GM21360 (cell line): ENCODE results near the gene WRAP53.
"Not testable (repeated sequence)": the region's sequence is repeated elsewhere in the genome, so short reads cannot be mapped to it uniquely, and the experiment has no call there.

Source experiments
- ATAC-seq: cut with Tn5 transposase; IDR thresholded peaks from one replicate; pipeline ENCODE4 v1.9.1; 2021; ENCODE audit warnings: mild to moderate bottlenecking, moderate library complexity; ENCODE audit not compliant: unreplicated experiment

Gene WRAP53

GRCh38 chr17:7687908-7688807 lies at the start of gene WRAP53:
Gene WRAP53 (plus strand): TSS chr17:7688477. CDS start chr17:7688649, 172 bp downstream.
- peak; percentile 52 for ATAC-seq

- ATAC-seq, result no peak
These were observed 47.5 kb upstream of the WRAP53 start for GRCh38 chr17:7640783-7641182.

- ATAC-seq, result not testable (repeated sequence)
These were observed 46.6 kb upstream of the WRAP53 start for GRCh38 chr17:7641635-7642034.

- ATAC-seq, result no peak
These were observed 43.5 kb upstream of the WRAP53 start for GRCh38 chr17:7644775-7645174.

DNA sequence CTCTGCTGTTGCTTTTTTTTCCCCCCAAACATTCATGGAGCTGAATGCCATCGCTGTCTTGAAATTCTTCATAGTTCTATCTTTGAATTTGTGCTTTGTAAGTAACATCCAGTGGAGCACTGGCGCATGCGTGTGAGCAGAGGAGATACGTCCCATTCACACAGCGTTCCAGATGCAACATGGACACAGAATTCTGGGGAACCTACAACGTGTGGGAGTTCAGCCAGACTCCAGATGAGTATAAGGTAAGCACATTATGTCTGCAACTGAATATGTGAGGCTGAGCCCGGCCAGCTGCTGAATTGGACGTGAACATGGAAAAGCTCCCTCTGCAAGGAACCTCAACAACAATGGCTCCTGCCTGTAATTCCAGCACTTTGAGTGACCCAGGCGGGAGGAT lies 41.8 kb upstream of the WRAP53 start:
- ATAC-seq, result no peak

DNA sequence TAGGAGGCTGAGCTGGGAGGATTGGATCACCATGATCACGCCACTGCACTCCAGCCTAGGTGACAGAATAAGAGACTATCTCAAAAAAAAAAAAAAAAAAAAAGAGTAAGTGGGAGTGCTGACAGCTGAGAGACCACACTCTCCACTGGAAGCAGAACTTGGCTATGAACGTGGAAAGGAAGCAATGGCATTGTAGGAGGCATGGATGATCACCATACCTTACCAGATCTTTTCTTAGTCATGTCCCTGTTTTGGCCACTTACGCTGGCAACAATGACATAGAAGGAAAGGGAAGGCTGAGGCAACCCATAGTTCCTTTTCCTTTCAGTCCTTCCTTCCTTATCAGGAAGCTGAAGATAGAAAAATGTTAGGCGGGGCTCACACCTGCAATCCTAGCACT lies 41.3 kb upstream of the WRAP53 start:
- no peak for ATAC-seq

DNA sequence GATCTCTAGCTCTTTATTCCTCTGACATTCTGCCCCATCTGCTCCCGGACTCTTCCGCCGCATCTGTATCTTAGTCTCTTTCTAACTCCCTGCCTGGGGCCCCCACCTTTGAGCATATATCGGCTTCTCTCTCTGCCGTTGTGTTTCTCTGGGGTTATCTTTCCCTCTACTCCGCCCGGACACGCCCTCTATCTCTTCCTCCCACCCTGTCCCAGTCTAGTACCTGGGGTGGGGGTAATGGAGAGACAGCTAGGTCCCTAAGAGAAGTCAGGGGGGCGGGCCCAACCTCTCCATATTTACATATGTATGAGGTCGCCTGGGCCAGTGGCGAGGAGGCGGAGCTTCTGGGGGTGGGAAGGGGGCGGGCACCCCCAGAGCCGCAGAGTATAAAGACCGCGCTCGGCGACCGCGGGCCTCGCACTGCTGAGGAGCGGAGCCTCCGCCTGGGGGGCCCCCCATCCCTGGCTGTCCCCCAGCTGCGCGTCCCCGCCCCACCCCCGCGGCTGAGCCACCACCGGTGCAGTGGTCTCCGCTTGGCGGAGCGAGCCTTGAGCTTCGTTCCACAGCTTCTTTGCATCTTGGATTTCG lies 37.7 kb upstream of the WRAP53 start, which contains the start of gene ATP1B2:
TSS of gene ATP1B2 (plus strand) at position 418 of the 588 bp plus-strand sequence. CDS start 593 bp downstream, outside the sequence.
- no peak for ATAC-seq

GRCh38 chr17:7651097-7651664 lies 37.1 kb upstream of the WRAP53 start:
- no peak for ATAC-seq

- ATAC-seq, result no peak
These were observed 36.5 kb upstream of the WRAP53 start for GRCh38 chr17:7651665-7652387.

- no peak for ATAC-seq
These were observed 35.6 kb upstream of the WRAP53 start for GRCh38 chr17:7652388-7653356.

DNA sequence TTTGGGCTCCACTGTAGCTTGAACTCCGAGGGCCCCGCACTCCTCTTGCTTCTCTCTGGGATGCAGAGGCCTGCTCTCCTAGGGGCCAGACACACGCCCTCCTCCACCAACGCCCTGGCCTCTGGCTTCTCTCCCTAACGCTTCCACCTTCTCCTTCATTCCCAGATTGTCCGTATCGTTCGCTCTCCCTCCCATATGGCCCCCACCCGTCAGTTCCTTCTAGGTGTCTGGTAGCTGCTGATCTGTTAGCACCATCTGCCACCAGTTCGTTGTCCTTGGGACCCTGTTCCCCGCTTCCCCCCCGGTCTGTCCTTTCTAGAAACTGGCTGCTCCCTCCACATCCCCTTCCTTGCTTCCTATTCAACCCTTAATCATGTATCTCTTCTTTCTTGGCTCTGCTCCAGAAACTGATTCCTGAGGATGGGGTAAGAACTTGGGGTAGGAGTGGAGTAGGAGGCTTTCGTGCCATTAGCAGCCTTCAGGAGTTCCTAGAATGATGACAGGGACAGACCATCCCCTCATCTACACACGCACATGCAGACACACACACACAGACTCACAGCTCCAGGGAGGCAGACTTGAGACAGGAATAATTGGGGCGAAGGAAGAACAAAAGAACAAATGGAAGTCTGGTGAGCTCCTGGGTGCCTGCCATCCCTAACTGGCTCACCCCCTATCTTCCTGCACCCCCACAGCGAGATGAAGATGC lies 33.3 kb upstream of the WRAP53 start:
- ATAC-seq, result no peak

DNA sequence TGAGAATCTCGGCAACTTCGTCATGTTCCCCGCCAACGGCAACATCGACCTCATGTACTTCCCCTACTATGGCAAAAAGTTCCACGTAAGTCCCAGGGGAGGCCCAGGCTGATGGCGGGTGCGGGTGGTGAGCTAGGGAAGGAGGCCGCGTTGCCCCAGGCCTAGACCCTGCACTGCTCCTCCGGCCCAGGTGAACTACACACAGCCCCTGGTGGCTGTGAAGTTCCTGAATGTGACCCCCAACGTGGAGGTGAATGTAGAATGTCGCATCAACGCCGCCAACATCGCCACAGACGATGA lies 32.8 kb upstream of the WRAP53 start:
- no peak for ATAC-seq

GRCh38 chr17:7656958-7657609 lies 31.2 kb upstream of the WRAP53 start:
- ATAC-seq, result no peak

GRCh38 chr17:7667656-7668406 lies 20.4 kb upstream of the WRAP53 start:
- no peak for ATAC-seq

DNA sequence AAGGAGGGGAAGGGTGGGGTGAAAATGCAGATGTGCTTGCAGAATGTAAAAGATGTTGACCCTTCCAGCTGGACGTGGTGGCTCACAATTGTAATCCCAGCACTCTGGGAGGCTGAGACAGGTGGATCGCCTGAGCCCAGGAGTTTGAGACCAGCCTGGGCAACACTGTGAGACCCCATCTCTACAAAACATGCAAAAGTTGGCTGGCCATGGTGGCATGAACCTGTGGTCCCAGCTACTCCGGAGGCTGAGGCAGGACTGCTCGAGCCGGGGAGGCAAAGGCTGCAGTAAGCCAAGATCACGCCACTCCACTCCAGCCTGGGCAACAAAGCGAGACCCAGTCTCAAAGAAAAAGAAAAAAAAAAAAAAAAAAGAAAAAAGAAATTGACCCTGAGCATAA lies 19.8 kb upstream of the WRAP53 start:
- ATAC-seq, result no peak

DNA sequence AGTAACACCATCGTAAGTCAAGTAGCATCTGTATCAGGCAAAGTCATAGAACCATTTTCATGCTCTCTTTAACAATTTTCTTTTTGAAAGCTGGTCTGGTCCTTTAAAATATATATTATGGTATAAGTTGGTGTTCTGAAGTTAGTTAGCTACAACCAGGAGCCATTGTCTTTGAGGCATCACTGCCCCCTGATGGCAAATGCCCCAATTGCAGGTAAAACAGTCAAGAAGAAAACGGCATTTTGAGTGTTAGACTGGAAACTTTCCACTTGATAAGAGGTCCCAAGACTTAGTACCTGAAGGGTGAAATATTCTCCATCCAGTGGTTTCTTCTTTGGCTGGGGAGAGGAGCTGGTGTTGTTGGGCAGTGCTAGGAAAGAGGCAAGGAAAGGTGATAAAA lies 15.0 kb upstream of the WRAP53 start:
- ATAC-seq, result no peak

DNA sequence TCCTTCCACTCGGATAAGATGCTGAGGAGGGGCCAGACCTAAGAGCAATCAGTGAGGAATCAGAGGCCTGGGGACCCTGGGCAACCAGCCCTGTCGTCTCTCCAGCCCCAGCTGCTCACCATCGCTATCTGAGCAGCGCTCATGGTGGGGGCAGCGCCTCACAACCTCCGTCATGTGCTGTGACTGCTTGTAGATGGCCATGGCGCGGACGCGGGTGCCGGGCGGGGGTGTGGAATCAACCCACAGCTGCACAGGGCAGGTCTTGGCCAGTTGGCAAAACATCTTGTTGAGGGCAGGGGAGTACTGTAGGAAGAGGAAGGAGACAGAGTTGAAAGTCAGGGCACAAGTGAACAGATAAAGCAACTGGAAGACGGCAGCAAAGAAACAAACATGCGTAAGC lies 13.3 kb upstream of the WRAP53 start:
- no peak for ATAC-seq

- no peak for ATAC-seq
These were observed 11.7 kb upstream of the WRAP53 start for GRCh38 chr17:7676533-7676932.
